IMR-90 (cell line): ENCODE data around the gene MEGF10. TPM values are rescaled to one million over a fixed set of nuclear protein-coding genes. Genes with fewer than 3 reads are reported as not detected.

ENCODE experiments used
- ATAC-seq: fragments of 200-7000 bp; cut with Tn5 transposase; 2 replicates; pipeline ENCODE4 v1.9.1; 2020; ENCODE audit warnings: low read depth, mild to moderate bottlenecking, moderate library complexity
- BruUV-seq: library from RNA; stranded (reverse); fragments of 400-500 nt; replicated peaks from 2 replicates; lab custom pipeline; 2021; lab: Mats Ljungman, UMichigan
- CTCF ChIA-PET: fragments of 300-600 bp; formaldehyde crosslinking; extraction: SDS; loops from one replicate; lab custom pipeline; 2021; ENCODE audit warnings: antibody characterized with exemption; lab: Yijun Ruan, JAX
- POLR2A ChIA-PET: fragments of 300-600 bp; sonication (Branson Sonifier 250); formaldehyde crosslinking; loops from one replicate; lab custom pipeline; 2022; ENCODE audit warnings: antibody characterized with exemption; ENCODE audit not compliant: unreplicated experiment; lab: Charles Lee
- DNase-seq: peaks from one replicate; pipeline ENCODE4 v3.0.0; 2013
- H2AFZ ChIP-seq: replicated peaks from 2 replicates; pipeline ENCODE3; 2013; ENCODE audit warnings: low read length, mild to moderate bottlenecking; ENCODE audit not compliant: poor library complexity
- H2AK5ac ChIP-seq: 2 replicates; pipeline ENCODE4 v1.6.1; 2013; ENCODE audit warnings: low read depth, low read length, inconsistent platforms
- H2AK9ac ChIP-seq: replicated peaks from 2 replicates; pipeline ENCODE3; 2013; ENCODE audit warnings: mild to moderate bottlenecking, low read depth, low read length, moderate library complexity; ENCODE audit not compliant: poor library complexity
- H2BK120ac ChIP-seq: 2 replicates; pipeline ENCODE4 v1.6.1; 2013; ENCODE audit warnings: low read depth, low read length, inconsistent platforms
- H2BK15ac ChIP-seq: 3 replicates; pipeline ENCODE4 v1.6.1; 2013; ENCODE audit warnings: low read depth, low read length, inconsistent platforms
- H2BK20ac ChIP-seq: 2 replicates; pipeline ENCODE4 v1.6.1; 2013; ENCODE audit warnings: low read depth, mild to moderate bottlenecking, inconsistent platforms, low read length, moderate library complexity
- H2BK5ac ChIP-seq: 2 replicates; pipeline ENCODE4 v1.6.1; 2013; ENCODE audit warnings: mild to moderate bottlenecking, low read depth, low read length, inconsistent platforms; ENCODE audit not compliant: poor library complexity, severe bottlenecking
- H3K14ac ChIP-seq: replicated peaks from 2 replicates; pipeline ENCODE4 v1.6.1; 2013; ENCODE audit warnings: low read depth, low read length, inconsistent platforms
- H3K18ac ChIP-seq: 2 replicates; pipeline ENCODE4 v1.6.1; 2013; ENCODE audit warnings: low read depth, low read length, control low read depth
- H3K23ac ChIP-seq: 2 replicates; pipeline ENCODE4 v1.6.1; 2013; ENCODE audit warnings: low read depth, low read length, inconsistent platforms
- H3K27ac ChIP-seq: 2 replicates; pipeline ENCODE4 v1.5.1; 2013; ENCODE audit warnings: mild to moderate bottlenecking, control low read depth, low read length; ENCODE audit not compliant: insufficient read depth
- H3K27me3 ChIP-seq: 2 replicates; pipeline ENCODE4 v1.6.1; 2013; ENCODE audit warnings: low read length; ENCODE audit not compliant: control insufficient read depth, insufficient read depth
- H3K36me3 ChIP-seq: 2 replicates; pipeline ENCODE4 v1.6.1; 2013; ENCODE audit warnings: low read length, mixed read lengths; ENCODE audit not compliant: control insufficient read depth, insufficient read depth
- H3K4ac ChIP-seq: 2 replicates; pipeline ENCODE4 v1.6.1; 2013; ENCODE audit warnings: low read depth, low read length, inconsistent platforms
- H3K4me1 ChIP-seq: 2 replicates; pipeline ENCODE4 v1.6.1; 2013; ENCODE audit warnings: low read length, mixed read lengths; ENCODE audit not compliant: control insufficient read depth, insufficient read depth
- H3K4me2 ChIP-seq: 2 replicates; pipeline ENCODE4 v1.6.1; 2013; ENCODE audit warnings: low read depth, mild to moderate bottlenecking, control low read depth, low read length, moderate library complexity
- H3K4me3 ChIP-seq: 2 replicates; pipeline ENCODE4 v1.5.1; 2013; ENCODE audit warnings: low read depth, mild to moderate bottlenecking, control low read depth, low read length, moderate library complexity; ENCODE audit not compliant: insufficient read depth
- H3K56ac ChIP-seq: 2 replicates; pipeline ENCODE4 v1.6.1; 2013; ENCODE audit warnings: low read length, inconsistent platforms; ENCODE audit not compliant: insufficient read depth; ENCODE audit errors: extremely low read depth
- H3K79me1 ChIP-seq, 2 experiments: 2 replicates each; pipeline ENCODE4 v1.6.1; 2013; ENCODE audit warnings: low read length in 2 of 2, inconsistent platforms in 1 of 2, low read depth in 1 of 2
- H3K9ac ChIP-seq: 2 replicates; pipeline ENCODE4 v1.6.1; 2013; ENCODE audit warnings: low read depth, low read length, control low read depth
- H3K9me1 ChIP-seq: 2 replicates; pipeline ENCODE4 v1.6.1; 2013; ENCODE audit warnings: low read length, inconsistent platforms; ENCODE audit not compliant: insufficient read depth
- H3K9me3 ChIP-seq: 2 replicates; pipeline ENCODE4 v1.6.1; 2013; ENCODE audit warnings: low read length; ENCODE audit not compliant: control insufficient read depth, insufficient read depth
- H4K20me1 ChIP-seq: 2 replicates; pipeline ENCODE4 v1.6.1; 2013; ENCODE audit warnings: low read length, inconsistent platforms; ENCODE audit not compliant: insufficient read depth
- H4K5ac ChIP-seq: 2 replicates; pipeline ENCODE4 v1.6.1; 2013; ENCODE audit warnings: mild to moderate bottlenecking, low read depth, low read length, control low read depth
- H4K8ac ChIP-seq, 2 experiments: 2 replicates each; pipeline ENCODE4 v1.6.1; 2013; ENCODE audit warnings: low read depth in 2 of 2, low read length in 2 of 2, control low read depth in 1 of 2, inconsistent platforms in 1 of 2
- H4K91ac ChIP-seq: 2 replicates; pipeline ENCODE4 v1.6.1; 2013; ENCODE audit warnings: low read depth, low read length, inconsistent platforms; ENCODE audit not compliant: insufficient read depth
- BHLHE40 ChIP-seq: fragments of 150-350 bp; IDR thresholded peaks from 2 replicates; pipeline ENCODE4 v1.6.1; 2016; ENCODE audit warnings: mild to moderate bottlenecking, low read depth, low read length
- CEBPB ChIP-seq: IDR thresholded peaks from 2 replicates; pipeline ENCODE4 v1.6.1; 2012; ENCODE audit warnings: low read depth, low read length, improper control_type of control experiment
- CHD1 ChIP-seq: IDR thresholded peaks from 2 replicates; pipeline ENCODE4 v1.6.1; 2012; ENCODE audit warnings: low read depth, low read length, improper control_type of control experiment
- MAFK ChIP-seq: IDR thresholded peaks from 2 replicates; pipeline ENCODE4 v1.6.1; 2012; ENCODE audit warnings: low read depth, low read length, improper control_type of control experiment
- MAZ ChIP-seq: IDR thresholded peaks from 2 replicates; pipeline ENCODE4 v1.6.1; 2012; ENCODE audit warnings: low read depth, mild to moderate bottlenecking, low read length, improper control_type of control experiment, moderate library complexity, borderline replicate concordance
- MXI1 ChIP-seq: IDR thresholded peaks from 2 replicates; pipeline ENCODE4 v1.6.1; 2012; ENCODE audit warnings: low read depth, mild to moderate bottlenecking, low read length, moderate library complexity, borderline replicate concordance
- NFE2L2 ChIP-seq: fragments of 150-350 bp; IDR thresholded peaks from 2 replicates; pipeline ENCODE4 v1.6.1; 2016; ENCODE audit warnings: low read depth, mild to moderate bottlenecking, low read length
- POLR2A ChIP-seq: IDR thresholded peaks from 2 replicates; pipeline ENCODE4 v1.6.1; 2012; ENCODE audit warnings: mild to moderate bottlenecking, low read depth, low read length
- RCOR1 ChIP-seq: IDR thresholded peaks from 2 replicates; pipeline ENCODE4 v1.6.1; 2012; ENCODE audit warnings: mild to moderate bottlenecking, low read length, improper control_type of control experiment; ENCODE audit not compliant: insufficient replicate concordance
- RFX5 ChIP-seq: IDR thresholded peaks from 2 replicates; pipeline ENCODE4 v1.8.0; 2012; ENCODE audit warnings: low read depth, mild to moderate bottlenecking, low read length, moderate library complexity
- SMC3 ChIP-seq: fragments of 150-350 bp; IDR thresholded peaks from 2 replicates; pipeline ENCODE4 v1.6.1; 2016; ENCODE audit warnings: low read depth, mild to moderate bottlenecking, antibody characterized with exemption, low read length, moderate library complexity
- WGBS, 2 experiments: methylation state at CpG; one replicate each; pipeline versions ENCODE4 v1.1.5 to v1.1.7; 2013; ENCODE audit warnings: missing lambda C conversion rate in 2 of 2; ENCODE audit not compliant: insufficient read length in 1 of 2; ENCODE audit errors: extremely low coverage in 2 of 2; 5-methylcytosine and 5-hydroxymethylcytosine counted together
- dilution Hi-C: fragments of 300-500 bp; cut with HindIII; formaldehyde crosslinking; loops from one replicate; pipeline ENCODE4 v1.14.3; 2018; ENCODE audit warnings: low sequenced_read_pairs; ENCODE audit not compliant: unreplicated experiment
- in situ Hi-C: fragments of 300-500 bp; cut with MboI; formaldehyde crosslinking; loops from 3 replicates; pipeline ENCODE4 v1.14.3; 2019; ENCODE audit warnings: low sequenced_read_pairs, inconsistent platforms, mixed read lengths
- intact Hi-C: fragments of 100-400 bp; cut with micrococcal nuclease; formaldehyde crosslinking; loops from 2 replicates; pipeline ENCODE4 v1.10.0; 2022
- polyA plus RNA-seq, 3 experiments: library from polyadenylated mRNA; depleted of rRNA; stranded (reverse); fragments of >200 nt; gene quantifications; 2 replicates each; pipeline ENCODE4 v1.2.3, GENCODE V29; 2012; ENCODE audit warnings: low replicate concordance in 1 of 3
- total RNA-seq: library from RNA; depleted of rRNA; stranded (reverse); fragments of >200 nt; gene quantifications from 2 replicates; pipeline ENCODE4 v1.2.3, GENCODE V29; 2012
- TF ChIP-seq, protein P1 (sequence below): fragments of 150-350 bp; IDR thresholded peaks from 2 replicates; pipeline ENCODE4 v1.6.1; 2016; ENCODE audit warnings: low read depth, mild to moderate bottlenecking, low read length, moderate library complexity, borderline replicate concordance
- TF ChIP-seq, protein P2 (sequence below): conservative IDR thresholded peaks from 2 replicates; pipeline ENCODE4 v1.5.1; 2012; ENCODE audit warnings: mild to moderate bottlenecking, low read depth, low read length, improper control_type of control experiment

The MEGF10 gene
- total and polyA plus RNA-seq, 2 of the 4 experiments (the other 2 are of a cell fraction), result not detected

DNA sequence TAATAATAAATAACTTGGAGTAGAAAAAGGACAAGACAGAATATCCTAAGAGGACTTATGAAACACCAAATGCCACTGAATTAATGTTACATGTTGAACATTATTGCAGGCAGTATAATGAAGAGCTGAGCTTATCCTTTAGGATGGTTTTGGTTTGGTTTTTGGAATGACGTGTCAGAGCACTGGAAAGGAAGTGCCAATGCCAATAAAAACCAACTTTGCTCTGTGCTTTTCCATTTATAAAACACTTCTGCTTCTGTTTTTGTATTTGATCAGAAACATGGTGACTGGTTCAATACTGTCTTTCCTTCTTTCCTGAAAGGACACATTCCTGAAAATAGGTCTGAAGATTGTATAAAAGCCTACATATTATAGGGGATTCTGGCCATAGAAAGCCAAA lies 4.2 kb downstream of the MEGF10 start:
- Histone ChIP-seq H3K9me3 (no peaks in the 10 kb centered on the region), H2BK120ac (no peak overlapping the region), H2AK9ac (no peak overlapping the region), H3K4me2 (no peak overlapping the region), H3K4me3 (no peak overlapping the region), H2AK5ac (no peak overlapping the region), H3K14ac (no peak overlapping the region), H2AFZ (no peak overlapping the region), H3K4me1 (no peaks in the 10 kb centered on the region), H3K23ac (no peak overlapping the region), H3K9me1 (no peaks in the 10 kb centered on the region), H4K5ac (no peak overlapping the region), H2BK20ac (no peak overlapping the region), H4K8ac (no peak overlapping the region), H4K20me1 (no peaks in the 10 kb centered on the region), H3K36me3 (no peaks in the 10 kb centered on the region), H3K4ac (no peak overlapping the region), H3K27ac (no peak overlapping the region), H3K18ac (no peak overlapping the region), H3K27me3 (peaks cover 36% of the 10 kb centered on the region), H4K91ac (no peak overlapping the region), H3K9ac (no peak overlapping the region), H2BK15ac (no peak overlapping the region), H3K79me1 (no peaks in the 10 kb centered on the region), H3K56ac (no peak overlapping the region), H2BK5ac (no peak overlapping the region)
- intact Hi-C loops, result loop anchor here (5.0 kb wide), 1 partner anchor 458 kb away; no protein-coding TSS in a partner anchor
- in situ Hi-C loops, result loop anchor here (10.0 kb wide), 1 partner anchor 190 kb away; no protein-coding TSS in a partner anchor
- no TSS peak for BruUV-seq
- TF ChIP-seq SMC3 (no peak), RCOR1 (no peak), CEBPB (no peak), BHLHE40 (no peak), NFE2L2 (no peak), MXI1 (no peak), POLR2A (no peak), MAZ (no peak), CHD1 (no peak), MAFK (no peak), RFX5 (no peak)
- TF ChIP-seq, protein P1, sequence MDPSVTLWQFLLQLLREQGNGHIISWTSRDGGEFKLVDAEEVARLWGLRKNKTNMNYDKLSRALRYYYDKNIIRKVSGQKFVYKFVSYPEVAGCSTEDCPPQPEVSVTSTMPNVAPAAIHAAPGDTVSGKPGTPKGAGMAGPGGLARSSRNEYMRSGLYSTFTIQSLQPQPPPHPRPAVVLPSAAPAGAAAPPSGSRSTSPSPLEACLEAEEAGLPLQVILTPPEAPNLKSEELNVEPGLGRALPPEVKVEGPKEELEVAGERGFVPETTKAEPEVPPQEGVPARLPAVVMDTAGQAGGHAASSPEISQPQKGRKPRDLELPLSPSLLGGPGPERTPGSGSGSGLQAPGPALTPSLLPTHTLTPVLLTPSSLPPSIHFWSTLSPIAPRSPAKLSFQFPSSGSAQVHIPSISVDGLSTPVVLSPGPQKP, result no peak
- TF ChIP-seq, protein P2, sequence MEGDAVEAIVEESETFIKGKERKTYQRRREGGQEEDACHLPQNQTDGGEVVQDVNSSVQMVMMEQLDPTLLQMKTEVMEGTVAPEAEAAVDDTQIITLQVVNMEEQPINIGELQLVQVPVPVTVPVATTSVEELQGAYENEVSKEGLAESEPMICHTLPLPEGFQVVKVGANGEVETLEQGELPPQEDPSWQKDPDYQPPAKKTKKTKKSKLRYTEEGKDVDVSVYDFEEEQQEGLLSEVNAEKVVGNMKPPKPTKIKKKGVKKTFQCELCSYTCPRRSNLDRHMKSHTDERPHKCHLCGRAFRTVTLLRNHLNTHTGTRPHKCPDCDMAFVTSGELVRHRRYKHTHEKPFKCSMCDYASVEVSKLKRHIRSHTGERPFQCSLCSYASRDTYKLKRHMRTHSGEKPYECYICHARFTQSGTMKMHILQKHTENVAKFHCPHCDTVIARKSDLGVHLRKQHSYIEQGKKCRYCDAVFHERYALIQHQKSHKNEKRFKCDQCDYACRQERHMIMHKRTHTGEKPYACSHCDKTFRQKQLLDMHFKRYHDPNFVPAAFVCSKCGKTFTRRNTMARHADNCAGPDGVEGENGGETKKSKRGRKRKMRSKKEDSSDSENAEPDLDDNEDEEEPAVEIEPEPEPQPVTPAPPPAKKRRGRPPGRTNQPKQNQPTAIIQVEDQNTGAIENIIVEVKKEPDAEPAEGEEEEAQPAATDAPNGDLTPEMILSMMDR, result no peak
- ChIA-PET POLR2A (no interaction called here), CTCF (no interaction called here)
- DNase-seq, result no peak
- no CpG with 5 or more reads among the region's 1 CpG for WGBS, 2 experiments
- dilution Hi-C loops, result no loop called here
- ATAC-seq, result no peak
